ENCODE measurements around the gene SYT5.
"Not testable (repeated sequence)": the region's sequence is repeated elsewhere in the genome, so short reads cannot be mapped to it uniquely, and the experiment has no call there.

SYT5 gene

DNA sequence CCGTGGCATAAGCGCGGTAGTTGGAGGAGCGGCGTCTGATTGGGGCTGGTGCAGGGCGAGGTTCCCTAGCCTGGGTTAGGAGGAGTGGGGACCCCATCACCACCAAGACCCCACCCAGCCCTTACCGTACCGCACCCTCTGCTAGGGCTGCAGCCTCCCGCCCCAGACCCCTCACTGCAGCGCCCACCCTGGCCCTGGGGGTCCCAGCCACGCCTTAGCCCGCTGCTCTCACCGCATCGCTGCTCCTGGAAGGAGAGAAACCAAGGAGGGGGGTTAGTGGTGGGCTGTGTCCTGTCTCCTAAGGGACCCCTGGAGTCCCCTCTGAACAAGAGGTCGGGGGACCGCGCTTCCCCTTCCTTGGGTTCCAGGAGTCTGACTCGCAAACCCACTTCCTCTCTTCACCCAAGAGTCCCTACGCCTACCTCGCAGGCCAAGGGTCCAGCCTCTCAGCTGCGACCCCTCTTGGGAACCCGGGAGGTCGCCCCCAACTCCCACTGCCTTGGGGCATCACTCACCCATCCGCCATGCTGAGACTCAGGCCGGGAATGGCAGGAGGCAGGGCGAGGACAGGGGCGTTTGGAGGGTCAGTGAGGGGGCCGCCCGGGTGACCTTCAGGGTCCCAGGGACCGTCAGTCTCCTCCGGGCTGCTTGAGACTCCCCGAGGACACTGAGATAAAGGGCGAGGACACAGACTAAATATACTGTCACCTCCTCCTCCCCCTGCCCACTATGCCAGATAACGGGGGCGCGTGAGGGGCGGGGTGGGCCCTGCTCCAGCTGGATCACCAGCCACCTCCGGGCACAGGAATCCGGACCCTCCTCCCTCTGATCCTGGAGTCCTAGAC is 22.8 kb downstream of the SYT5 start, which contains the start of gene TNNI3:
Gene TNNI3 (minus strand): TSS at position 669 of the 845 bp plus-strand sequence. CDS start 143 bp downstream, at position 526.
- no peak within 1 kb of the TSS for H2BK15ac ChIP-seq (ENCODE audit: low read depth, poor library complexity, severe bottlenecking)
- no peak for DNase-seq
- H2BK12ac ChIP-seq (ENCODE audit: low read length in 2 of 2) = no peak within 1 kb of the TSS
- H3K4me1 ChIP-seq (ENCODE audit: control insufficient read depth, insufficient read depth, low read depth, low read length) = peaks cover 33% of the 10 kb centered on the region
- no peak within 1 kb of the TSS for H4K8ac ChIP-seq (ENCODE audit: low read length)
- H3K4me2 ChIP-seq (ENCODE audit: low read length, poor library complexity, severe bottlenecking) = no peak within 1 kb of the TSS
- no peak within 1 kb of the TSS for H3K4me3 ChIP-seq (ENCODE audit: insufficient read depth in 1 of 2, low read depth in 1 of 2, low read length in 2 of 2)
- no peak within 1 kb of the TSS for H2BK120ac ChIP-seq (ENCODE audit: low read depth, low read length)
- no peak within 1 kb of the TSS for H3K9ac ChIP-seq (ENCODE audit: low read length)
- 71% methylated on average over 29 of the region's 39 CpGs for WGBS
- no peak within 1 kb of the TSS for H2AK5ac ChIP-seq (ENCODE audit: low read length, severe bottlenecking)
- H2AFZ ChIP-seq (ENCODE audit: low read depth, low read length) = no peak within 1 kb of the TSS
- H3K23ac ChIP-seq (ENCODE audit: low read length in 2 of 2) = no peak within 1 kb of the TSS
- no peaks in the 10 kb centered on the region for H3K9me3 ChIP-seq (ENCODE audit: control insufficient read depth, low read length)
- H3K79me1 ChIP-seq (replicated peaks; ENCODE audit: low read length, poor library complexity, severe bottlenecking) = no peaks in the 10 kb centered on the region
- no peak within 1 kb of the TSS for H3K4ac ChIP-seq (ENCODE audit: low read depth in 1 of 2, low read length in 2 of 2)
- H3K27ac ChIP-seq (ENCODE audit: low read length, poor library complexity, severe bottlenecking) = no peak within 1 kb of the TSS
- H4K91ac ChIP-seq (ENCODE audit: low read length) = no peak within 1 kb of the TSS
- peaks cover 33 to 36% of the 10 kb centered on the region in 2 experiments for H3K27me3 ChIP-seq (ENCODE audit: control insufficient read depth in 1 of 2, insufficient read depth in 1 of 2, low read length in 2 of 2)
- no peak within 1 kb of the TSS for H3K18ac ChIP-seq (ENCODE audit: low read depth in 1 of 2, low read length in 2 of 2)
- H3K14ac ChIP-seq (ENCODE audit: low read length in 2 of 2) = no peak within 1 kb of the TSS
- H2BK5ac ChIP-seq (ENCODE audit: low read depth, low read length, poor library complexity, severe bottlenecking) = no peak within 1 kb of the TSS
- H3K36me3 ChIP-seq (ENCODE audit: control insufficient read depth in 1 of 2, insufficient read depth in 2 of 2, low read depth in 1 of 2, low read length in 2 of 2) = no peaks in the 10 kb centered on the region

- Histone ChIP-seq H3K36me3 (ENCODE audit: control insufficient read depth in 1 of 2, insufficient read depth in 2 of 2, low read depth in 1 of 2, low read length in 2 of 2) (no peaks in the 10 kb centered on the region), H2AK5ac (ENCODE audit: low read length, severe bottlenecking) (no peak overlapping the region), H3K18ac (ENCODE audit: low read depth in 1 of 2, low read length in 2 of 2) (no peak overlapping the region), H3K27me3 (ENCODE audit: control insufficient read depth in 1 of 2, insufficient read depth in 1 of 2, low read length in 2 of 2) (peaks cover 28 to 29% of the 10 kb centered on the region in 2 experiments), H2BK5ac (ENCODE audit: low read depth, low read length, poor library complexity, severe bottlenecking) (no peak overlapping the region), H3K9me3 (ENCODE audit: control insufficient read depth, low read length) (peaks cover 6% of the 10 kb centered on the region), H4K8ac (ENCODE audit: low read length) (no peak overlapping the region), H3K4me1 (ENCODE audit: control insufficient read depth, insufficient read depth, low read depth, low read length) (peaks cover 30% of the 10 kb centered on the region), H3K79me1 (replicated peaks; ENCODE audit: low read length, poor library complexity, severe bottlenecking) (no peaks in the 10 kb centered on the region), H3K4ac (ENCODE audit: low read depth in 1 of 2, low read length in 2 of 2) (no peak overlapping the region), H4K91ac (ENCODE audit: low read length) (no peak overlapping the region), H3K9ac (ENCODE audit: low read length) (no peak overlapping the region), H2AFZ (ENCODE audit: low read depth, low read length) (peak overlapping the region; percentile 18), H3K14ac (ENCODE audit: low read length in 2 of 2) (no peak overlapping the region), H3K27ac (ENCODE audit: low read length, poor library complexity, severe bottlenecking) (no peak overlapping the region), H2BK15ac (ENCODE audit: low read depth, poor library complexity, severe bottlenecking) (no peak overlapping the region), H2BK120ac (ENCODE audit: low read depth, low read length) (no peak overlapping the region), H3K23ac (ENCODE audit: low read length in 2 of 2) (no peak overlapping the region), H3K4me3 (ENCODE audit: insufficient read depth in 1 of 2, low read depth in 1 of 2, low read length in 2 of 2) (no peak overlapping the region), H2BK12ac (ENCODE audit: low read length in 2 of 2) (no peak overlapping the region), H3K4me2 (ENCODE audit: low read length, poor library complexity, severe bottlenecking) (no peak overlapping the region)
- peak; percentile 39 for DNase-seq
- 7% methylated on average over 38 of the region's 52 CpGs for WGBS
Measured at GRCh38 chr19:55156202-55157063, 23.7 kb downstream of the SYT5 start.

DNA sequence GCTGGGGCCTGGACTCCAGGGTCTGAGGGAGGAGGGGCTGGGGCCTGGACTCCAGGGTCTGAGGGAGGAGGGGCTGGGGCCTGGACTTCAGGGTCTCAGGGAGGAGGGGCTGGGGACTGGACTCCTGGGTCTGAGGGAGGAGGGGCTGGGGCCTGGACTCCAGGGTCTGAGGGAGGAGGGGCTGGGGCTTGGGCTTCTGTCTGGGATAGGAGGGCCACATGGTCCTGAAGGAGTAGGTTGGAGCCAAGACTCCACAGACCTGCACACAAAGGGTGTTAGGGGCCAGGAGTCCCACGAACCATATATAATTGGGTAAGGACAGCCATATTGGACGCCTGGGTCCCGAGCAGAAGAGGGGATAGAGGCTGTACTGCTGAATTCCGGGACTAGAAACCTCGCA is 24.3 kb downstream of the SYT5 start:
- H2AK5ac ChIP-seq (ENCODE audit: low read length, severe bottlenecking); H2BK12ac ChIP-seq (ENCODE audit: low read length in 2 of 2); H2BK5ac ChIP-seq (ENCODE audit: low read depth, low read length, poor library complexity, severe bottlenecking); H3K36me3 ChIP-seq (ENCODE audit: control insufficient read depth in 1 of 2, insufficient read depth in 2 of 2, low read depth in 1 of 2, low read length in 2 of 2); H3K4me3 ChIP-seq (ENCODE audit: insufficient read depth in 1 of 2, low read depth in 1 of 2, low read length in 2 of 2); H2BK120ac ChIP-seq (ENCODE audit: low read depth, low read length); H3K9me3 ChIP-seq (ENCODE audit: control insufficient read depth, low read length); H3K9ac ChIP-seq (ENCODE audit: low read length); H3K23ac ChIP-seq (ENCODE audit: low read length in 2 of 2); H3K4ac ChIP-seq (ENCODE audit: low read depth in 1 of 2, low read length in 2 of 2); H3K4me2 ChIP-seq (ENCODE audit: low read length, poor library complexity, severe bottlenecking); H2BK15ac ChIP-seq (ENCODE audit: low read depth, poor library complexity, severe bottlenecking); H3K27ac ChIP-seq (ENCODE audit: low read length, poor library complexity, severe bottlenecking); H3K14ac ChIP-seq (ENCODE audit: low read length in 2 of 2); H4K91ac ChIP-seq (ENCODE audit: low read length); H3K18ac ChIP-seq (ENCODE audit: low read depth in 1 of 2, low read length in 2 of 2); H4K8ac ChIP-seq (ENCODE audit: low read length); DNase-seq; H3K79me1 ChIP-seq (replicated peaks; ENCODE audit: low read length, poor library complexity, severe bottlenecking): not testable (repeated sequence)
- Histone ChIP-seq H2AFZ (ENCODE audit: low read depth, low read length) (peak overlapping the region; percentile 18), H3K27me3 (ENCODE audit: control insufficient read depth in 1 of 2, insufficient read depth in 1 of 2, low read length in 2 of 2) (peaks cover 25 to 29% of the 10 kb centered on the region in 2 experiments), H3K4me1 (ENCODE audit: control insufficient read depth, insufficient read depth, low read depth, low read length) (peaks cover 27% of the 10 kb centered on the region)
- 19% methylated on average over 5 of the region's 5 CpGs for WGBS

All from mesenchymal stem cell (in vitro differentiated cells and primary cell).